Endothelial cell of umbilical vein (primary cell): ENCODE data around the gene CARHSP1. TPM values are rescaled to one million over a fixed set of nuclear protein-coding genes. Genes with fewer than 3 reads are reported as not detected.

Experiments used
- BruUV-seq: library from RNA; stranded (reverse); fragments of 400-500 nt; replicated peaks from 2 replicates; lab custom pipeline; 2021; lab: Mats Ljungman, UMichigan
- CTCF ChIA-PET: fragments of 300-600, 350-600 bp; sonication (Branson Sonifier 250); formaldehyde crosslinking; loops from one replicate; lab custom pipeline; 2021; ENCODE audit warnings: antibody characterized with exemption, inconsistent platforms; lab: Charles Lee
- POLR2A ChIA-PET: fragments of 300-600, 350-600 bp; sonication (Branson Sonifier 250); formaldehyde crosslinking; loops from one replicate; lab custom pipeline; 2021; ENCODE audit warnings: antibody characterized with exemption, inconsistent platforms; lab: Charles Lee
- DNase-seq: peaks from one replicate; pipeline ENCODE4 v3.0.0-alpha.2; 2011; ENCODE audit warnings: low read depth, low spot score
- FAIRE-seq: peaks from 2 replicates; lab custom pipeline; 2011; peaks lifted over from hg19 to GRCh38; lab: Jason Lieb, UNC
- H2AFZ ChIP-seq: 2 replicates; pipeline ENCODE4 v1.6.0; 2012; ENCODE audit warnings: low read depth, low read length, control low read depth, inconsistent platforms
- H3K27ac ChIP-seq: 2 replicates; pipeline ENCODE4 v1.5.1; 2011; ENCODE audit warnings: low read depth, mild to moderate bottlenecking, control low read depth, low read length, moderate library complexity; ENCODE audit not compliant: insufficient read depth
- H3K27me3 ChIP-seq, 2 experiments: 2 replicates each; pipeline versions ENCODE4 v1.6.0 to v1.6.1; 2011; ENCODE audit warnings: low read length in 2 of 2, mixed read lengths in 1 of 2; ENCODE audit not compliant: control insufficient read depth in 2 of 2, insufficient read depth in 2 of 2
- H3K36me3 ChIP-seq, 2 experiments: 2 replicates in 1 of 2; 3 replicates in 1 of 2; pipeline ENCODE4 v1.5.1; 2011; ENCODE audit warnings: low read length in 2 of 2, mild to moderate bottlenecking in 1 of 2, moderate library complexity in 1 of 2; ENCODE audit not compliant: control insufficient read depth in 2 of 2, insufficient read depth in 2 of 2; ENCODE audit errors: extremely low read depth in 1 of 2
- H3K4me1 ChIP-seq: 3 replicates; pipeline ENCODE4 v1.5.1; 2011; ENCODE audit warnings: mild to moderate bottlenecking, low read length; ENCODE audit not compliant: control insufficient read depth, insufficient read depth; ENCODE audit errors: extremely low read depth
- H3K4me2 ChIP-seq: 2 replicates; pipeline ENCODE4 v1.6.1; 2011; ENCODE audit warnings: low read length, control low read depth, mixed read lengths; ENCODE audit not compliant: insufficient read depth
- H3K4me3 ChIP-seq, 3 experiments: fragments of 200-600 bp in 1 of 3; sonication (generic), shearing (Covaris generic) in 1 of 3; replicated peaks in 1 of 3; 2 replicates each; pipeline ENCODE4 v1.5.1; 2011 to 2016; ENCODE audit warnings: control low read depth in 3 of 3, low read length in 3 of 3, mild to moderate bottlenecking in 2 of 3, inconsistent platforms in 1 of 3, low read depth in 1 of 3, moderate library complexity in 1 of 3; ENCODE audit not compliant: insufficient read depth in 1 of 3
- H3K79me2 ChIP-seq: 2 replicates; pipeline ENCODE4 v1.6.0; 2012; ENCODE audit warnings: low read length, inconsistent platforms; ENCODE audit not compliant: control insufficient read depth, insufficient read depth
- H3K9ac ChIP-seq: replicated peaks from 2 replicates; pipeline ENCODE3; 2011; ENCODE audit warnings: low read length, control low read depth; ENCODE audit not compliant: insufficient read depth; ENCODE audit errors: extremely low read depth
- H3K9me1 ChIP-seq: replicated peaks from 3 replicates; pipeline ENCODE4 v1.6.0; 2011; ENCODE audit warnings: mild to moderate bottlenecking, low read length; ENCODE audit not compliant: control insufficient read depth, insufficient read depth; ENCODE audit errors: extremely low read depth
- H3K9me3 ChIP-seq: replicated peaks from 2 replicates; pipeline ENCODE4 v1.5.1; 2012; ENCODE audit warnings: low read length, inconsistent platforms; ENCODE audit not compliant: control insufficient read depth, insufficient read depth
- H4K20me1 ChIP-seq: replicated peaks from 2 replicates; pipeline ENCODE3; 2011; ENCODE audit warnings: mild to moderate bottlenecking, low read length; ENCODE audit not compliant: control insufficient read depth, insufficient read depth; ENCODE audit errors: extremely low read depth
- CTCF ChIP-seq, 2 donors: IDR thresholded peaks; 1 replicate in 1 of 2; 2 replicates in 1 of 2; pipeline ENCODE4 v1.5.1; 2011; ENCODE audit warnings: low read length in 2 of 2, mild to moderate bottlenecking in 2 of 2, moderate library complexity in 2 of 2, control low read depth in 1 of 2, inconsistent platforms in 1 of 2, low read depth in 1 of 2; ENCODE audit not compliant: insufficient read depth in 1 of 2; ENCODE audit errors: extremely low read depth in 1 of 2
- EZH2 ChIP-seq: IDR thresholded peaks from 2 replicates; pipeline ENCODE4 v1.6.1; 2012; ENCODE audit warnings: borderline replicate concordance, low read depth, mild to moderate bottlenecking, moderate library complexity, low read length, inconsistent platforms; ENCODE audit not compliant: severe bottlenecking
- FOS ChIP-seq: IDR thresholded peaks from 2 replicates; pipeline ENCODE4 v1.6.1; 2011; ENCODE audit warnings: mild to moderate bottlenecking, low read length, moderate library complexity, borderline replicate concordance; ENCODE audit not compliant: insufficient read depth
- GATA2 ChIP-seq: IDR thresholded peaks from 2 replicates; pipeline ENCODE4 v1.7.0; 2011; ENCODE audit warnings: low read depth, mild to moderate bottlenecking, moderate library complexity, mixed read lengths, low read length; ENCODE audit not compliant: insufficient read length, insufficient read depth
- JUN ChIP-seq: IDR thresholded peaks from 2 replicates; pipeline ENCODE4 v1.6.1; 2011; ENCODE audit warnings: borderline replicate concordance, low read depth; ENCODE audit not compliant: insufficient read length, insufficient read depth
- MYC ChIP-seq: IDR thresholded peaks from one replicate; pipeline ENCODE4 v1.6.1; 2011; ENCODE audit warnings: mild to moderate bottlenecking, low read depth, low read length
- POLR2AphosphoS5 ChIP-seq: IDR thresholded peaks from 2 replicates; pipeline ENCODE4 v1.6.1; 2012; ENCODE audit warnings: low read depth, mild to moderate bottlenecking, control low read depth, low read length, moderate library complexity; ENCODE audit not compliant: insufficient read depth
- dilution Hi-C: fragments of 300-500 bp; cut with MboI; formaldehyde crosslinking; loops from one replicate; pipeline ENCODE4 v1.15.0; 2019; ENCODE audit warnings: low sequenced_read_pairs; ENCODE audit not compliant: extremely low pct_ligation_motif_present
- intact Hi-C: fragments of 100-400 bp; cut with micrococcal nuclease; formaldehyde crosslinking; loops from one replicate; pipeline ENCODE4 v1.10.0; 2022
- polyA plus RNA-seq, 4 experiments: library from polyadenylated mRNA; depleted of rRNA in 3 of 4; stranded (reverse) in 3 of 4; unstranded in 1 of 4; fragments of >200 nt; gene quantifications; 2 replicates each; pipeline versions ENCODE4 v1.2.1 to v1.2.3, GENCODE V29; 2011 to 2012; ENCODE audit warnings: missing spikeins in 1 of 4
- total RNA-seq: library from RNA; stranded (reverse); gene quantifications from 2 replicates; pipeline ENCODE4 v1.2.3, GENCODE V29; 2021

Gene CARHSP1
- total and polyA plus RNA-seq, 2 donors (not counting 3 experiments of a cell fraction or from before 2014, with no cell fraction given), result 64.9 to 72.5 TPM

GRCh38 chr16:8907096-8907495, 38.3 kb upstream of the CARHSP1 start:
- Histone ChIP-seq H3K4me1 (no peaks in the 10 kb centered on the region), H3K27ac (no peak overlapping the region), H3K9ac (no peak overlapping the region), H3K36me3 (peaks cover 47% of the 10 kb centered on the region in 2 experiments), H3K79me2 (peaks cover 7% of the 10 kb centered on the region), H3K27me3 (no peaks in the 10 kb centered on the region), H3K9me3 (no peaks in the 10 kb centered on the region), H4K20me1 (no peaks in the 10 kb centered on the region), H3K4me2 (no peak overlapping the region), H3K4me3 (no peak overlapping the region), H3K9me1 (no peaks in the 10 kb centered on the region), H2AFZ (no peak overlapping the region)
- CTCF ChIA-PET, result interaction anchor here (1.6 to 5.5 kb wide), 2 partner anchors 102 to 106 kb away, joined by 3 to 42 read pairs; no protein-coding TSS in a partner anchor
- TF ChIP-seq EZH2, result no peak
- TF ChIP-seq FOS, result no peak
- no peak for TF ChIP-seq GATA2
- TF ChIP-seq MYC, result no peak
- TF ChIP-seq JUN, result no peak
- no peak for TF ChIP-seq POLR2AphosphoS5
- DNase-seq (no peak), FAIRE-seq (no peak)
- BruUV-seq, result no TSS peak
- POLR2A ChIA-PET, result no interaction called here
- intact Hi-C loops (loop anchor here (5.0 kb wide), 2 partner anchors 185 to 1275 kb away; partner anchors contain the start of genes GRIN2A and HAPSTR1), dilution Hi-C loops (no loop called here)

- no peak for DNase-seq
Observed at GRCh38 chr16:8905795-8906591, 37.2 kb upstream of the CARHSP1 start.

More at GRCh38 chr16:8905795-8906591, 37.2 kb upstream of the CARHSP1 start:
- no peaks in the 10 kb centered on the region for H3K27me3 ChIP-seq
- H3K79me2 ChIP-seq, result peaks cover 7% of the 10 kb centered on the region
- dilution Hi-C loops, result no loop called here
- H3K4me2 ChIP-seq, result no peak overlapping the region
- H4K20me1 ChIP-seq, result no peaks in the 10 kb centered on the region
- intact Hi-C loops, result loop anchor here (1.0 to 5.0 kb wide), 4 partner anchors 102 to 1276 kb away; partner anchors contain the start of genes GRIN2A and HAPSTR1
- no peak for FAIRE-seq
- no peak overlapping the region for H2AFZ ChIP-seq
- no TSS peak for BruUV-seq
- H3K9ac ChIP-seq, result no peak overlapping the region
- no peaks in the 10 kb centered on the region for H3K9me1 ChIP-seq
- TF ChIP-seq CTCF (IDR thresholded peaks at IDR 0.05; ENCODE audit: extremely low read depth in 1 of 2, insufficient read depth in 1 of 2, low read depth in 1 of 2, low read length in 2 of 2), result peak in 1 of 2 donors; percentile 19
- TF ChIP-seq FOS, result no peak
- no peak for TF ChIP-seq MYC
- TF ChIP-seq JUN, result no peak
- no peak overlapping the region for H3K4me3 ChIP-seq
- H3K36me3 ChIP-seq, result peaks cover 47 to 50% of the 10 kb centered on the region in 2 experiments
- no peaks in the 10 kb centered on the region for H3K9me3 ChIP-seq
- H3K27ac ChIP-seq, result no peak overlapping the region
- POLR2A ChIA-PET, result no interaction called here
- CTCF ChIA-PET, result interaction anchor here (0.5 to 1.6 kb wide), 4 partner anchors 9 to 232 kb away, joined by 3 to 8 read pairs (median 3); no protein-coding TSS in a partner anchor
- H3K4me1 ChIP-seq, result no peaks in the 10 kb centered on the region
